HG02571 (cell line): ENCODE data around the gene CCDC9B.

Experiments
- ATAC-seq: cut with Tn5 transposase; IDR thresholded peaks from one replicate; pipeline ENCODE4 v1.9.1; 2021; ENCODE audit warnings: mild to moderate bottlenecking, moderate library complexity; ENCODE audit not compliant: unreplicated experiment

CCDC9B gene

DNA sequence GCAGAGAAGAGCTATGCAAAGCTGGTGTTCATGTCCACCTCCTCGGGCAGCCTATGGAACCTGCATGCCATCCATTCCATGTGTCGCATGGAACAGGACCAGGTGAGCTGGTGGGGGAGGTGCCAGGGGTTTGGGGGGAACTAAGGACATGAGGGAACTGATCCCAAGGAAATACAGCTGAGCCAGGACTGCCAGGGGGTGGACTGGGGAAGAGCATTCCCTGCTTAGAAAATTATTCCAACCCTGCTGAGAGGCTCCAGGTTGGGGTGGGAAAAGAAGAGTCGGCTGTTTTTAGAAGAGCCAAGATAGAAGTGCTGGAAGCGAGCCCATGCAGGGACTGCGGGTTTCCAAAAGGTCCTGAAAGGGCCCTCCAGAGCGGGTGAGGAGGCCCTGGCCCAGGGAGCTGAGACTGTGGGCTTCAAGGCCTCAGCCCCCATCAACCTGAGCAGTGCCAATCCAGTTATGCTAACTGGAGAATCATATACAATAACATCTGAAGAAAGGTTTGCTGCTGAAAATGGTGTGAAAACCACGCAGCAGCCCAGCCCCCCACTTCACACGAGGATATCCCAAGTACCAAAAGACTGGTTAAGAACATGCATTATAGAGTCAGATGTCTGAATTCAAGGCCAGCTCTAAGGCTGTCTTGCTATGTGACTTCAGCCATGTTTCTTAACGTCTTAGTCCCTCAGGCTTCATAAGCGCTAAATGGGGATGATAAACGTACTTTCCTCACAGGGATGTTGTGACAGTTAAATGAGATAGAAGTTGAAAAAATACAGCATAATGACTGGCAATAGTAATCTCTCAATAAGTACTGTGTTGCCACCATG, 25.1 kb upstream of the CCDC9B start:
- no peak for ATAC-seq

DNA sequence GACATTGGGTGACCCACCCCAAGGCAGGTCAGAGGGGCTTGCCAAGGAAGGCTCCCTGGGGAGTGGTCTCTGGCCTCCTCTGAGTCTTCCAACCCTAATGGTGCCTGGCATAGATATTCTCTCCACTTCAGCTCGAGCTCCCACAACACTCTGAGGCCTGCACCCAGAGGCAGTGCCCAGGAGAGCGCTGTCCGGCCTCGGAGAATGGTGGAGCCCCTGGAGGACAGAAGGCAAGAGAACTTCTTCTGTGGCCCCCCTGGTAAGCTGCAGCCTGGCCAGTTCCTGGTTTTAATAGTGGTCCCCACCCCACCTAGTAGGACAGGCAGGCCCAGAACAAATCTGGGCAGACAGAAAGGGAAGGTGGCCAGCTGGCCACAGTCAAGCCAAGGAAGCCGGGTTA, 24.3 kb upstream of the CCDC9B start:
- ATAC-seq: no peak

DNA sequence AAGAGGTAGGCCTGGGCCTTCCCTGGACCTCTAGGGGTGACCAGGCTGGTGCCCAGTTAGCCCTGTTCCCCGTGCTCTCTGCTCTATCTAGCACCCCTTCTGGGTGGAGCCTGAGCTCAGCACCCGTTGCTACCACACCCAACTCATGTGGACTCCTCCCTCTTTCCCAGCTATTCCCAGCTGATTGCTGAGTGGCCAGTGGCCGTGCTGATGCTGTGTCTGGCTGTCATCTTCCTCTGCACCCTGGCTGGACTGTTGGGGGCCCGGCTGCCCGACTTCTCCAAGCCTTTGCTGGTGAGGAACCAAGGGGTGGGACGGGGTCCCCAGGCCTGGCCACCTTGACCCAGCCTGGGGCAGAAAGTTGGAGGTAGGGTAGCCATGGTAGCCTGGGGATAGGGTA, 23.5 kb upstream of the CCDC9B start:
- ATAC-seq: no peak

DNA sequence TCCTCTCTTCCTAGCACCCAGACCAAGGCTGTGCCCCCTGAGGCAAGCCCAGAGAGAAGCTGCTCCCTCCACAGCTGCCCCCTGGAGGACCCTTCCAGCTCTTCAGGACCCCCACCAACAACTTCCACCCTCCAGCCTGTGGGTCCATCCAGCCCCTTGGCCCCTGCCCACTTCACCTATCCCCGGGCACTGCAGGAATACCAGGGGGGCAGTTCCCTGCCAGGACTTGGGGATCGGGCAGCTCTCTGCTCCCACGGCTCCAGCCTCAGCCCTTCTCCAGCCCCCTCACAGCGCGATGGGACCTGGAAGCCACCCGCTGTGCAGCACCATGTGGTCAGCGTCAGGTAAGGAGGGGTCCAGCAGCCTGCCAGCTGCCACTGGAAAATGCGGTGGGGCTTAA, 22.9 kb upstream of the CCDC9B start:
- no peak for ATAC-seq

DNA sequence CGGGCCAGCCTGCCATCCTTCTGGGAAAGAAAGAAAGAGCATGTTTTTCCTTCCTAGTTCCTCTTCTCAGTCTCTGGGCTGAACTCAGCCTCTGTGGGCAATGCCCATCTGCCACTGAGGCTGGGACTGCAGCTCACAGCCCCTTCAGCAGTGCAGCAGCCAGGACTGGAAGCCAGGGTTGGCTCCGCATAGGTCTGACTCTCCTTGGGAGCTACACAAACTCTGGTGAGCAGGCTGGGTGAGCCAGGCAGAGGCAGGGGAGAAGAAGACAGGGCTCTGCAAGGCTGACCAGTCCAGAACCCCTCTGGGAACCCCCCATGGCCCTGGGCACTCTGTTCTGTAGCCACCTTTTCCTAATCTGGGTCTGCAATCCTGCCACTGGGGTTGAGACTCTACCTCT, 20.9 kb upstream of the CCDC9B start:
- no peak for ATAC-seq

DNA sequence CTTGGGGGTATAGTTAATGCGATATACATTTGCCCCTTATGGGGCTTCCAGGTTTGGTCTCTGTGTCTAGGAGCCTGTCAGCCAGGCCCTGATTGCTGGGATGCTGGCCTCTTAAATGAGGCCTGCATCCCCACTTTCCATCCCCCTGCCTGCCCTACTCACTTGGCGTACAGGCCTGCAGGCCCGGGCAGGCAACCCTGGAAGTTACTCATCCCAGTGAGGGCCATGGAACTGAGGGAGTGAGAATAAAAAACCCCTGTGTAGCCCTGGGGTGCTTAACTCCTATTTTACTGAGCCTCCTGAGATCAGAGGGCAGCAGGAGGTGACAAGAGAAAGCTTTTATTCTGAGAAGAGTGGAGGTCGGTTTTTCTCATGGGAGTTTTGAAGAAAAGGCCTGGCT, 19.3 kb upstream of the CCDC9B start:
- ATAC-seq: no peak

DNA sequence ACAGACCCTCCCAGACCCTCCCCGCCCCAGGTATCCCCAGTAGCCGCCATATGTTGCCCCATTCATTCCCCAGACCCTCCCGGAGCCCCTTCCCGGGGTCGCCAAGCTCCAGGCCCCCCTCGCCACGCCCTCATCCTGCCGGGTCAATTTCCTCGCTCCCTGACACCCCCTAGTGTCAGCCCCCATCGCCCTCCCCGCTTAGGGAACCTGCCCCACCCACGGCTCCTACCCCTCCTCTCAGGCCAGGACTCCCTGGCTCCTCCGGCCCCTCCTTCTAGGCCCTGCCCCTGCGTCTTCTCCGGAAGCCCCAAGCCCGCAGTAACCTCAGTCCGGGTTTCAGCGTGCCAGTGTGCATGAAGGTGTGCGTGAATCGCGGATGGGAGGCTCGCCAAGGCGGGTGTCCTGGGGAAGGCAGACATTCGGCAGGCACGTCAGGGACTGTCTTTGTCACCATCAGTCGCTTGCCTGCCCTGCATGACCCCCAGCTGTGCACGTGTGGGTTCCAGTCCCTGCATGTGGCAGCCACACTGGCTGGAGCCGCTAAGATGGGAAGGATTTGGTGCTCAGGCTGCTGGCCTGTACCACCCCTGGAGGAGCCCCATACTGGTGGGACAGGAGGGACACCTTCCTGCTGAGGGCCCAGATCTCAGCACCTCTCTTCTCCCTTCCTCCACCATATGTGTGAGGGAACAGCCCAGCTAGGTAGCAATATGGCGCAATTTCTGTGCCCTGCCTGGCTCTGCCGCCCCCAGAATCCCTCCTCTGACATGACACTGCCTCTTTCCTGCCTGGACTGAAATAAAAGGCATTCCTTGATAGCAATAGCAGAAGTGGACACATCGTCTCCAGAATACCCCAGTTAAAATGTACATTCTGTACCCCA, 18.0 kb upstream of the CCDC9B start:
- no peak for ATAC-seq

DNA sequence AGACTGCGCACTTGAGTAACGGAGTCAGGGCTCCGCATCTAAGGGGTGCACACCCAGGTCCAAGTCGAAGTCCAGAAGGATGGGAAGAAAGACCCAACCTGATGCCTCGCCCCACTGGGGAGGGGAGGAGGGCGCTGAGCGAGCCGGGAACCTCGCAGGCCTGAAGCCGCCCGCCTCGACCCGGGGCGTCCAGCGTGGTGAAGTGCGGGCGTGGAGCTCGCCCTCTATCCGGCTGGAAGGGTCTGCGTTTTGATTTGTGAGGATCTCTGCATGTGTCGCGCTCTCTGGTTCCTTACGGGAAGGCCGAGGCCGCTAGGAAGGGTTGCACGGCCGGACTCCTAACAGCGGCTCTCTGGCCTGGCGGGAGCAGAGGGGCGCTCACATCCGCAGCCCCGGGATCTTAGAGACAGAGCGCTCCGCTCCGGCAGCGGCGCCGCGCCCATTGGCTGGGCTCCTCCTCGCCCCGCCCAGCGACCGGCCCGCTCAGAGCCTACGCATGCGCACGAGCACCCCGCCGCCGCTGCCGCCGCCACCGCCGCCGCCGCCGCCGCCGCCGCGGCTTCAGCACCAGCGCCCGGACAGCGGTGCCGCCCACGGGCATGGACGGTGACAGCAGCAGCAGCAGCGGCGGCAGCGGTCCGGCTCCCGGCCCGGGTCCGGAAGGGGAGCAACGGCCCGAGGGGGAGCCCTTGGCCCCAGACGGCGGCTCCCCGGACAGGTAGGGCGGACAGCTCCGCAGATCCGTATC, 17.2 kb upstream of the CCDC9B start, which contains the start of gene DISP2:
Gene DISP2 (plus strand): TSS at position 497 of the 748 bp plus-strand sequence. CDS start 103 bp downstream, at position 600.
- peak; percentile 74 for ATAC-seq

DNA sequence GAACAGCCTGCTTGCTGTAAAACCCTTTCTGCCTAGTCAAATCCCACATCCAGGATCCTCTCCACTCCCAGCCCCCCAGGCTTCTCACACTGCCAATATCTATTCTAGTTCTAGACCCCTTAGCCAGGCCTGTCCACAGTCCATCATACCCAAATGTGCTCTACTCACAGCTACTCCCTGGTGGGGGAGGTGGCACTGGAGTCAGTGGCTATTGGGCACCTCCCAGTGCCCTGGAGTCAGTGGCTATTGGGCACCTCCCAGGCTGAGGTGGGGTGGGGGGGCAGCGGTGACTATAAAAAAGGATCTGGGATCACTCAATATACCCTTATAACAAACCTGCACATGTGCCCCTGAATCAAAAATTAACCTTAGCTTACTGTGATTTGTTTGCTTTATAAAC, 16.5 kb upstream of the CCDC9B start:
- ATAC-seq: no peak

DNA sequence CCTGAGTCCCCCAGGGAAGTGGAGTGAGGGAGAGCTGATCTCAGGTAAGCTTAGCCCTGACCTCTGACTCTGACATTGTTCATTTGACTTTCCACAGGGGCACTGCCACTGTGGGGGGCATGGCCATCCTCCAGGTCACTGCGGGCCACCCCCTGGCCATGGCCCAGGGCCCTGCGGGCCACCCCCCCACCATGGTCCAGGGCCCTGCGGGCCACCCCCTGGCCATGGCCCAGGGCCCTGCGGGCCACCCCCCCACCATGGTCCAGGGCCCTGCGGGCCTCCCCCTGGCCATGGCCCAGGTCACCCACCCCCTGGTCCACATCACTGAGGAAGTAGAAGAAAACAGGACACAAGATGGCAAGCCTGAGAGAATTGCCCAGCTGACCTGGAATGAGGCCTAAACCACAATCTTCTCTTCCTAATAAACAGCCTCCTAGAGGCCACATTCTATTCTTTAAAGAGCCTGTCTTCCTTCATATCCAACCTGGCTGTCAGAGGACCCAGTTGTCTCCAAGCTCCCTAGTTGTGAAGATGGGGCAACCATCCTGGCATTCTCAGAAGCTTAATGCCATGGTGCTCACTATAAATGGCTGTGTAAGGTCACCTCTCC, 15.3 kb upstream of the CCDC9B start:
- no peak for ATAC-seq

DNA sequence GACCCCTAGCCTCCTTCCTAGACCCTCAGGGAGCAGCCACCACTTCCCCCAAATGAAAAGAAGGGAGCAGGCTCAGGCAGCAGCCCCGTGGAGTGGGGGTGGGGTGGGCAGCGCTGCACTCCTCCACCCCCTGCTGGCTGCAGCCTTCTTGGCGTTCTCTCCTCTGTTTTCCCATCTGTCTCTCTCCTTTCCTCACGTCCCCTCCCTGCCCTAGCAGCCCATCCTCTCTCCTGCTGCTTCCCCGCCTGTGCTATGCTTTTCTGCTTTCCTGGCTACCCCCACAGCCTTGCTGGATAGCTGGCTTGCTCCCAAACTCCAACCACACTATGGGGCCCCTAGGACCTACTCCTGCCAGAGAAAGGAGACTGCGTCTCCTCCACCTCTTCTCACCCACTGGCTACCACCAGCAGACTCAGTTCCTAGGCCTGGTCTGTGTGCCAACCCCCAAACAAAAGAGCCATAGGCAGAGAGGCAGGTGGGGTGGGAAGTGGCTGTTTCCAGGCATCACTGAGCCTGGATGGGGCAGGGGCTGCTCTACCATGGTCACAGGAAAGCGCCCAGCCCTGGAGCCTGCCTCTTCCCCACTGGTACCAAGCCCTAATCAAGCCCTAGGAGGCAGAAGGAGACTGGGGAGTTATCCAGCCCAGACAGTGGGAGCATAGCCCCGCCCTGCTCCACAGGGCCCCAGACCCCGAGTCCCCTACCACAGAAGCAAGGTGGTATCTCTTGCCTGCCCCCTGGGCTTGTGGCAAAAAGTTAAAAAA, 13.9 kb upstream of the CCDC9B start:
- ATAC-seq: no peak

DNA sequence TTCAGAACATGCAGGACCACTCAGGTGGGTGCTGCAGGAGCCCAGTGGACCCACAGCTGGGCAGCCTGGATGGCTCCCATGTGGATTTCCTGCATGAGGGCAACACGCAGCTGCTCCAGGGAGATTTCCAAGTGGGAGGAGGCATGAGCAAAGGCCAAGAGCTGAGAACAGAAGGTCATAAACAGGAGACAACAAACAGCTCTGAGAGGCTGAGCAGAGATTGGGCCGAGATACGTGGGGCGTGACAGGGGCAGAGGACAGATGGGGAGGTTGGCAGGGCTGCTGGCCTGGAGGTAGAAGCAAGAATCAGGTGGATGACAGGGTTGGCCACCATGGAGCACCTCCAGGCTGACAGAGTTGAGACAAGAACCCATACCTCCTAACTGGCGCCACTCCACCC, 13.0 kb upstream of the CCDC9B start:
- no peak for ATAC-seq

DNA sequence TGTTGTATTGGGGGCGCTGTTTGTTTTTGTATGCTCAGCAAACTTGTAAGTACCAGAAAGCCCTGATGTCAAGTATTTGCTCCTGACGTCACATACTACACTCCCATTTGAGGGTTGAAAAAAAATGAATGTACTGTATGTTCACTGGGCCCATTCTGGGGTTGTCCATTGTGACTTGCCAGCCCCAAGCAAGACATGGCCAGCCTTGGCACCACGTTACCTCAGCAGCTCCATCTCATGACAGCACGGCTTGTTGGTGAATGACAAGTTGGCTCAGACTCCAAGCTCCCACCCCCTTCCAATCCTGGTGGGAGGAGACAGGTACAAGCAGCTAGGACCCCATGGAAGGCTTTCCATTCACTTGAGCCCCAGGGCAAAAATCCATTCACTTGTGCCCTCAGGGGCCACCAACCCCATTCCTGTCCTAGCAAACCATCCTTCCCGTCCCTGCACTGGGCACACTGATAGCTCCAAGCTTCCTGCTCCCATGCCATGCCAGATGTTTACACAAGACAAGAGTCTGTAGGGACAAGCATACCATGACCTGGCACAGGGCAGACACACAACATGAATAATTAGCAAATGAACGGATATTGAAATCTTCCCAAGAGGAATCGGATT, 11.7 kb upstream of the CCDC9B start:
- ATAC-seq: no peak

DNA sequence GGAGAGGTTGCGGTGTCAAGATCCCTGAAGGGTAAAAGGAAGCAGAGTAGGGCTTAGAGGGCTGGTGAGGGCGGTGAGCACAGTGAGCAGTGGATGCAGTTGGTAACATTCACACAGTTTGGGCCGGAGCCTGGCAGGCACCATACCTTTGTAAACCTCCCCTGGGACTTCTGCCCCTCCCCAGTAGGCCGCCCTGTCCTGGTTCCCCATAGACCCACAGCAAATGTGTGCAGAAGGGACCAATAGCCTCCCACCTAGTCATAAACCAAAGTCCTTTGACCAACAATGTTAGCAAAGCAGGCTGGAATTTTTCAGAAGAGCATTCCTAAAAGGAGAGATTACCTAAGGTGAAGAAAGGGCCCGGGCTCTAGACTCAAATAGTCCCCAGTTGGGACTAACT, 8.4 kb upstream of the CCDC9B start:
- no peak for ATAC-seq

DNA sequence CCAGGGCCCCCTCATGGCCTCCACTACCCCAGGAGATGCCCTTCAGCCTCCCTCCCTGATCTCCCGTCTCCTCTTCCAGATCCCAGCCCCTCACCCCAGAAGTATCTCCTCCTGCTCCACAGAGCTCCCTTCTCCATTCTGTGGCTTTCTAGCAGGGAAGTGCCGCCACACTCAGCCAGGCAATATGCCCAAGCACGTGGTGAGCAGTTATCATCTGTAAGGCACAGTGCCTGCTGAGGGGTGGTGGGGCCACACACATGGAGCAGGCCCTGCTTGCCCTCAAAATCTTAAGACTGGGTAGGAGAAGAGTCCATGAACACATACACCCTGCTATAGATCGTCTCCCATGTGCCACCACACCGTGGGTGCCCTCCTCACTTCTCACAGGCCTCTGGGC, 7.7 kb upstream of the CCDC9B start:
- no peak for ATAC-seq

DNA sequence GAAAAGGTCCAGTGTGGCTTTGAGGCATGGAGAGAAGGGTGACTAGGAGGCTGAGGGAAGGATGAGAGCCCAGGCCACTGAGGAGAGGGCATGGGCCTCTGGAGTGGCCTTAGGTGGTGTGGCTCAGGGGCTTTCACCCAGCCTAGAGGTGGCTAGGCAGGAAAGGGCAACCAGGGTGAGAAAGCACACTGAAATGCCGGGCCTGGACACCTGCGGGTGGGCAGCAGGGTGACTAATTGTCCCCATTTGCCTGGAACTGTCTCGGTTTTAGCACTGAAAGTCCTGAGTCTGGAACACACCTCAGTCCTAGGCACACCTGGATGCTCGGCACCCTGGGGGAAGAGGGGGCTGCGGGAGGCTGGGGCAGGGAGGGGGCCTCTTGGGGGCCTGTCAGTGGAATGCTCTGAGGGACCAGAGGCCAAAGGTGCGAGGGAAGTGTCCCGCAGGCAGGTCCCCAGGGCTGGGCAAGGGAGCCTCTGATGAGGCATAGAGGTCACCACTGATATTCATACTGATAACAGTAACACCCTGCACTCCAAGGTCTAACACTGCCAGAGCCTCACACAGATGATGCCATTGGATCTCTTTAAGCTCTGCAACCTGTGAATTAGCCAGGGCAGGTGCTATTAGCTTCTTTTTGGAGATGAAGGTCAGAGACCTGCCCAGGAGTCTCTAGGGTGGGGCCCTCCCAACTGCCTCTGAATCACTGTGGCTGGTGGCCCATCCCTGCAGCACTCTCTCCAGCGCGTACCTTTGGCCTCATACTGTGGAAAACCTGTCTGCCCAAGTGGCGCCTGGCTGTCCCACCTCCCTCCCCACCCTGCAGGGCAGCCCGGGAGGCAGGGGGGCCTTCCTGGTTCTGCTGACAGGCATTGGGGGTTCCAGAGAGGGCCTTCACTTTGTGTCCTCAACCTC, 7.1 kb upstream of the CCDC9B start:
- no peak for ATAC-seq

DNA sequence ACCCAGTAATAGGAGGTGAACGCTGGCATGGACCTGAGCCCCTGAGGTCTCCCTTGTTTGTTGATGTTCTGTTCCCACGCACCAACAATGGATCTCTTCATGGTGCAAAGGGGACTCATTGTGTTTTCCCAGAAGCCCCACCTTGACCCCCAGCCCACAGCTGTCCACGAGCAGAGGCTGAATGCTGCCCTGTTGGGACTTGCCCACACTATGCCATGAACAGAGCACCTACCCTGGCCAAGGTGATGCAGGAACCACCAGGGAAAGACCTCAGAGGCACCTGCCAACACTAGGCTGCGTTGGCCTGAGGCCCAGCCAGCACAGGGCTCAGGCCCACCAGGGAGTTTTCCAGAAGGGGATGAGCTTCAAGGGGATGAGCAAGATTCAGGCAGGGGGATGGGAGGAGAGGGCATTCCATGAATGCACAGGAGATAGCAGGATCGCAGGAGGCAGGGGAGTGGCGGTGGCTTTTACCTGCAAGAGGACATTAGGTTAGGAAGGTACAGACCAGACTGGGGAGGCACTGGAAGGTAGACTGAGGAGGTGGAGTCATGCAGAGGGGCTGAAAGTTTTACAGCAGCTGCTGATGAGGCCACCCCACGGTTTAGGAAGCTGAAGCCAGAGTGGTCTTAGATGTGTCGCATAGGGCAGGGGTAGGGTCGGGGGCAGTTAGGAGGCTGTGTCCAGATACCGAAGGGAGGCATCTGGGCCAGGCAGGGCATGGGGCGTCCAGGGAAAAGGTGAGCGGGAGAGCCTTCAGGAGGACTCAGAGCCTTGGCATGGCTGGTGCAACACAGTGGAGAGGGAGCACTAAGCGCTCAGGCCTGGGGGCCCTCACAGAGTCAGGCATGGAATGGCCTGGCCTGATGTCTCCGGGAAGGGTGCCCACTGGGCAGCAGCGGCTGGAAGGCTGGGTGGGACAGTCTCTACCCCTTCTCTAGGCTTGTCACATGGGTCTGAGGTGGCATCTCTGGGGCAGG, 6.1 kb upstream of the CCDC9B start:
- ATAC-seq: no peak
